ENCODE measurements around the gene PIK3CB. TPM values are rescaled to one million over a fixed set of nuclear protein-coding genes. Genes with fewer than 3 reads are reported as not detected.
"Not testable (repeated sequence)": the region's sequence is repeated elsewhere in the genome, so short reads cannot be mapped to it uniquely, and the experiment has no call there.

PIK3CB gene
- total RNA-seq, 2 donors from 2014 or later = 27.5 to 28.9 TPM

GRCh38 chr3:138799822-138800221, 34.9 kb downstream of the PIK3CB start:
- Histone ChIP-seq H3K9me3 (no peaks in the 10 kb centered on the region), H3K36me3 (no peaks in the 10 kb centered on the region), H3K27me3 (replicated peaks; ENCODE audit: insufficient read depth) (no peaks in the 10 kb centered on the region), H3K27ac (no peak overlapping the region), H3K4me1 (replicated peaks) (no peaks in the 10 kb centered on the region), H3K4me3 (no peak overlapping the region)
- WGBS = 80% methylated on average over 3 of the region's 3 CpGs
- TF ChIP-seq POLR2AphosphoS5 (IDR thresholded peaks at IDR 0.05) (peak; percentile 67), CTCF (IDR thresholded peaks at IDR 0.05) (no peak), POLR2A (IDR thresholded peaks at IDR 0.05) (no peak)
- intact Hi-C loops (cut with DNase I) = no loop called here
- no peak for DNase-seq (ENCODE audit: low spot score)

GRCh38 chr3:138797508-138798038, 37.2 kb downstream of the PIK3CB start:
- Histone ChIP-seq H3K27me3 (replicated peaks; ENCODE audit: insufficient read depth) (no peaks in the 10 kb centered on the region), H3K9me3 (no peaks in the 10 kb centered on the region), H3K27ac (no peak overlapping the region), H3K36me3 (no peaks in the 10 kb centered on the region), H3K4me3 (no peak overlapping the region), H3K4me1 (replicated peaks) (no peaks in the 10 kb centered on the region)
- DNase-seq (ENCODE audit: low spot score) = no peak
- intact Hi-C loops (cut with DNase I) = no loop called here
- WGBS = 87% methylated on average over 1 of the region's 1 CpG
- no peak for TF ChIP-seq POLR2AphosphoS5 (IDR thresholded peaks at IDR 0.05)
- no peak for TF ChIP-seq CTCF (IDR thresholded peaks at IDR 0.05)
- TF ChIP-seq POLR2A (IDR thresholded peaks at IDR 0.05) = no peak

GRCh38 chr3:138796761-138797160, 38.0 kb downstream of the PIK3CB start:
- Histone ChIP-seq H3K36me3 (no peaks in the 10 kb centered on the region), H3K27me3 (replicated peaks; ENCODE audit: insufficient read depth) (no peaks in the 10 kb centered on the region), H3K4me1 (replicated peaks) (no peaks in the 10 kb centered on the region), H3K9me3 (no peaks in the 10 kb centered on the region), H3K4me3 (no peak overlapping the region), H3K27ac (no peak overlapping the region)
- 98% methylated on average over 5 of the region's 5 CpGs for WGBS
- DNase-seq (ENCODE audit: low spot score) = no peak
- intact Hi-C loops (cut with DNase I) = no loop called here
- TF ChIP-seq CTCF (IDR thresholded peaks at IDR 0.05) (no peak), POLR2A (IDR thresholded peaks at IDR 0.05) (no peak), POLR2AphosphoS5 (IDR thresholded peaks at IDR 0.05) (no peak)

- TF ChIP-seq CTCF (IDR thresholded peaks at IDR 0.05) = no peak
- TF ChIP-seq POLR2A (IDR thresholded peaks at IDR 0.05) = no peak
- no peak for TF ChIP-seq POLR2AphosphoS5 (IDR thresholded peaks at IDR 0.05)
- H3K27ac ChIP-seq = no peak overlapping the region
These were observed 47.9 kb downstream of the PIK3CB start for GRCh38 chr3:138786788-138787271.

GRCh38 chr3:138785951-138786350, 48.8 kb downstream of the PIK3CB start:
- intact Hi-C loops (cut with DNase I) = no loop called here
- no peak for DNase-seq (ENCODE audit: low spot score)
- TF ChIP-seq POLR2AphosphoS5 (IDR thresholded peaks at IDR 0.05) = no peak
- TF ChIP-seq POLR2A (IDR thresholded peaks at IDR 0.05) = no peak
- no peak for TF ChIP-seq CTCF (IDR thresholded peaks at IDR 0.05)
- Histone ChIP-seq H3K27me3 (replicated peaks; ENCODE audit: insufficient read depth) (no peaks in the 10 kb centered on the region), H3K36me3 (no peaks in the 10 kb centered on the region), H3K9me3 (no peaks in the 10 kb centered on the region), H3K4me1 (replicated peaks) (no peaks in the 10 kb centered on the region), H3K4me3 (no peak overlapping the region), H3K27ac (no peak overlapping the region)

More at GRCh38 chr3:138786788-138787271, 47.9 kb downstream of the PIK3CB start:
- intact Hi-C loops (cut with DNase I) = no loop called here
- Histone ChIP-seq H3K36me3 (no peaks in the 10 kb centered on the region), H3K27me3 (replicated peaks; ENCODE audit: insufficient read depth) (no peaks in the 10 kb centered on the region), H3K4me3 (no peak overlapping the region), H3K9me3 (no peaks in the 10 kb centered on the region), H3K4me1 (replicated peaks) (no peaks in the 10 kb centered on the region)
- WGBS = 53% methylated on average over 3 of the region's 3 CpGs
- no peak for DNase-seq (ENCODE audit: low spot score)

GRCh38 chr3:138785362-138785857, 49.3 kb downstream of the PIK3CB start:
- intact Hi-C loops (cut with DNase I); H3K4me1 ChIP-seq (replicated peaks); H3K36me3 ChIP-seq; H3K4me3 ChIP-seq; H3K9me3 ChIP-seq; DNase-seq (ENCODE audit: low spot score); H3K27me3 ChIP-seq (replicated peaks; ENCODE audit: insufficient read depth); H3K27ac ChIP-seq: not testable (repeated sequence)
- 93% methylated on average over 7 of the region's 7 CpGs for WGBS

Data from prostate gland (tissue), 2 donors.